Measurements from ENCODE around the gene FGG. TPM values are rescaled to one million over a fixed set of nuclear protein-coding genes. Genes with fewer than 3 reads are reported as not detected.
A peak's percentile ranks its signal among the peaks of the same experiment; 100 is the strongest.

Gene FGG
- total and polyA plus RNA-seq, 2 of the 8 experiments (the other 6 are each of a cell fraction or from before 2014, with no cell fraction given): not detected

- FAIRE-seq: no peak
- H2BK15ac ChIP-seq (ENCODE audit: low read length): no peak overlapping the region
- H2BK12ac ChIP-seq (ENCODE audit: low read depth, low read length): no peak overlapping the region
- TF ChIP-seq, protein P1, sequence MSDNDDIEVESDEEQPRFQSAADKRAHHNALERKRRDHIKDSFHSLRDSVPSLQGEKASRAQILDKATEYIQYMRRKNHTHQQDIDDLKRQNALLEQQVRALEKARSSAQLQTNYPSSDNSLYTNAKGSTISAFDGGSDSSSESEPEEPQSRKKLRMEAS (IDR thresholded peaks at IDR 0.05): no peak
- no peak for TF ChIP-seq RAD21 (IDR thresholded peaks at IDR 0.05 in 1 of 2, conservative IDR thresholded peaks at IDR 0.05 in 1 of 2; ENCODE audit: low read depth in 2 of 2, low read length in 2 of 2)
- no peak for TF ChIP-seq GTF2F1 (IDR thresholded peaks at IDR 0.05; ENCODE audit: borderline replicate concordance, low read depth, low read length)
- TF ChIP-seq JUN (IDR thresholded peaks at IDR 0.05; ENCODE audit: low read depth, low read length): no peak
- no peak for TF ChIP-seq CBX5 (IDR thresholded peaks at IDR 0.05; ENCODE audit: low read depth, low read length)
- TF ChIP-seq JUND (IDR thresholded peaks at IDR 0.05; ENCODE audit: low read length): no peak
- TF ChIP-seq BCL11A (IDR thresholded peaks at IDR 0.05; ENCODE audit: low read depth in 2 of 2, low read length in 2 of 2): no peak
- TF ChIP-seq EZH2 (IDR thresholded peaks at IDR 0.05; ENCODE audit: low read depth, low read length, severe bottlenecking): no peak
- TF ChIP-seq HDAC6 (IDR thresholded peaks at IDR 0.05; ENCODE audit: low read depth, low read length): no peak
- no peak for TF ChIP-seq TAF7 (optimal IDR thresholded peaks at IDR 0.05; ENCODE audit: borderline replicate concordance, low read depth, low read length)
- no peak for TF ChIP-seq TBP (IDR thresholded peaks at IDR 0.05; ENCODE audit: low read depth, low read length)
- no peak for TF ChIP-seq TCF12 (IDR thresholded peaks at IDR 0.05; ENCODE audit: low read depth, low read length)
- TF ChIP-seq SP4 (IDR thresholded peaks at IDR 0.05; ENCODE audit: low read length): no peak
- TF ChIP-seq POU5F1 (IDR thresholded peaks at IDR 0.05; ENCODE audit: low read depth, low read length): no peak
Observed at GRCh38 chr4:154566639-154567204, 45.7 kb downstream of the FGG start.

More at GRCh38 chr4:154566639-154567204, 45.7 kb downstream of the FGG start:
- Histone ChIP-seq H4K20me1 (replicated peaks in 1 of 2; ENCODE audit: control insufficient read depth in 1 of 2, insufficient read depth in 2 of 2, low read length in 2 of 2) (no peaks in the 10 kb centered on the region), H3K4me1 (replicated peaks in 1 of 4; ENCODE audit: control insufficient read depth in 3 of 4, insufficient read depth in 4 of 4, low read length in 3 of 4) (no peaks in the 10 kb centered on the region), H3K14ac (ENCODE audit: insufficient read length) (no peak overlapping the region), H2BK5ac (ENCODE audit: low read depth, low read length) (no peak overlapping the region), H2AFZ (ENCODE audit: low read length) (peak overlapping the region; percentile 82; the same call in 1 of the 2 replicates), H3K23me2 (ENCODE audit: low read depth, low read length) (no peaks in the 10 kb centered on the region), H3K9ac (replicated peaks in 1 of 4; ENCODE audit: extremely low read depth in 1 of 4, low read depth in 3 of 4, low read length in 3 of 4) (no peak overlapping the region), H3K27ac (ENCODE audit: low read depth, low read length) (no peak overlapping the region), H4K5ac (ENCODE audit: insufficient read length, low read depth, low read length) (no peak overlapping the region), H3K18ac (ENCODE audit: extremely low read depth, low read length) (no peak overlapping the region), H3K79me1 (ENCODE audit: low read depth, low read length) (no peaks in the 10 kb centered on the region), H3K4me2 (ENCODE audit: insufficient read depth in 1 of 2, low read depth in 2 of 2, low read length in 2 of 2) (no peak overlapping the region), H3K4ac (replicated peaks; ENCODE audit: insufficient read length, low read depth, low read length) (no peak overlapping the region), H3K9me3 (ENCODE audit: insufficient read depth in 2 of 2, low read depth in 1 of 2, low read length in 1 of 2) (no peaks in the 10 kb centered on the region), H2BK120ac (replicated peaks; ENCODE audit: low read depth, low read length) (no peak overlapping the region), H3K56ac (replicated peaks; ENCODE audit: insufficient read length, low read depth, low read length) (no peak overlapping the region), H3K23ac (ENCODE audit: insufficient read length) (no peak overlapping the region), H3K79me2 (ENCODE audit: control insufficient read depth in 1 of 2, insufficient read depth in 2 of 2, low read length in 2 of 2) (no peaks in the 10 kb centered on the region), H2AK5ac (ENCODE audit: low read depth, low read length) (no peak overlapping the region), H2BK20ac (ENCODE audit: low read length) (no peak overlapping the region), H3K36me3 (ENCODE audit: control insufficient read depth in 2 of 4, insufficient read depth in 4 of 4, low read length in 3 of 4) (no peaks in the 10 kb centered on the region), H3K4me3 (ENCODE audit: extremely low read depth in 1 of 4, insufficient read depth in 2 of 4, low read depth in 3 of 4, low read length in 4 of 4) (no peak overlapping the region), H4K91ac (replicated peaks; ENCODE audit: insufficient read length, low read length) (no peak overlapping the region), H4K8ac (ENCODE audit: extremely low read depth, insufficient read depth, low read length) (no peak overlapping the region), H3K27me3 (replicated peaks in 1 of 4; ENCODE audit: control insufficient read depth in 3 of 4, extremely low read depth in 1 of 4, insufficient read depth in 3 of 4, low read length in 3 of 4) (no peaks in the 10 kb centered on the region)
- CTCF ChIA-PET (ENCODE audit: partially characterized antibody): interaction anchor here (0.8 to 6.7 kb wide), 4 partner anchors 14 to 376 kb away, joined by 3 to 47 read pairs (median 14); no protein-coding TSS in a partner anchor
- WGBS, 2 experiments (ENCODE audit: extremely low coverage in 1 of 2, insufficient coverage in 1 of 2, insufficient read length in 1 of 2, insufficient replicate concordance in 2 of 2, low coverage in 1 of 2, low lambda C conversion rate in 2 of 2, missing lambda C conversion rate in 1 of 2): 89% methylated on average over 5 of the region's 5 CpGs; no CpG with 5 or more reads in 1 of the 2 experiments
- POLR2A ChIA-PET (ENCODE audit: partially characterized antibody): no interaction called here
- DNase-seq (ENCODE audit: low read depth in 1 of 2, low spot score in 2 of 2): no peak

All from H1 (cell line).